GM12892 (cell line): ENCODE results near the gene GIGYF1.

Experiments
- POLR2A ChIP-seq: IDR thresholded peaks from 2 replicates; pipeline ENCODE4 v1.6.1; 2011; ENCODE audit warnings: low read depth, low read length, control low read depth
- POLR2AphosphoS5 ChIP-seq: IDR thresholded peaks from 2 replicates; pipeline ENCODE4 v1.6.1; 2011; ENCODE audit warnings: low read depth, low read length, control low read depth

DNA sequence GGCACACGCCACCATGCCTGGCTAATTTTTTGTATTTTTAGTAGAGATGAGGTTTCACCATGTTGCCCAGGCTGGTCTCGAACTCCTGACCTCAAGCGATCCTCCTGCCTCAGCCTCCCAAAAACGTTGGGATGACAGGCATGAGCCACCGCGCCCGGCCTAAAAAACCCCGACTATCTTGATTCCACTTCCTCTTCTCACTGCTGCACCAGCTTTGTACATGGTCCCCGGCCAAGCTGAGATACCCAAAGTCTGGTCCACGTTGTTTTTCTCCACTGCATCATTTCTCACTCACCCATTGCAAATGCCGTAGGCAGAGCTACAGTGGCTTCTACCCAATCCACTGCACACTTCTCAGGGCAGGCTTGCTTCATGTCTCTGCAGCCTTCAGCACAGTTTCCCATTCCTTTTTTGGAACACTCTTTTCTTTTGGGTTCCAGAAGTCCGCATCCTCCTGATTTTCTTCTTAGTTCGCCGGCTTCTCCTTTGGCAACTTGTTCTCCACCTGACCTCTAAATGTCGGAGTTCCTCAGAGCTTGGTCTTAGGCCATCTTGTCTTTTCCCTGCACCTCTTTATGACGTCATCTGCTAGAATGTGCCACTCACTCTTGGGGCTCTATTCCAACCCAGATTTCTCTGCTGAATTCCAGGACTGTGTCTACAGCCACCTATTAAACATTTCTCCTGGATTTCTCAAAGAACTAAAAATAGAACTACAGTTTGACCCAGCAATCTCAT lies 26.6 kb downstream of the GIGYF1 start:
- no peak for TF ChIP-seq POLR2A
- TF ChIP-seq POLR2AphosphoS5, result no peak
